K562 (cell line): ENCODE results near the gene BIVM. TPM values are rescaled to one million over a fixed set of nuclear protein-coding genes. Genes with fewer than 3 reads are reported as not detected.

Source experiments
- ATAC-seq: fragments of 200-7000 bp; cut with Tn5 transposase; 3 replicates; pipeline ENCODE4 v1.9.1; 2020; ENCODE audit warnings: moderate library complexity
- BruUV-seq: library from RNA; stranded (reverse); fragments of 400-500 nt; replicated peaks from 2 replicates; lab custom pipeline; 2021; lab: Mats Ljungman, UMichigan
- CTCF ChIA-PET: fragments of 300-600 bp; formaldehyde crosslinking; extraction: SDS; loops from one replicate; lab custom pipeline; 2021; ENCODE audit warnings: low intra/inter-chr PET ratio; lab: Yijun Ruan, JAX
- POLR2A ChIA-PET: fragments of 300-600, 350-650 bp; sonication (Branson Sonifier 250); formaldehyde crosslinking; extraction: SDS; loops from one replicate; lab custom pipeline; 2021; ENCODE audit warnings: antibody characterized with exemption, inconsistent platforms; lab: Yijun Ruan, JAX
- DNase-seq, 4 experiments: peaks; one replicate each; pipeline versions ENCODE4 v3.0.0 to v3.0.0-alpha.2; 2011 to 2018; ENCODE audit warnings: low spot score in 3 of 4, mixed read lengths in 3 of 4; ENCODE audit errors: extremely low read depth in 1 of 4
- FAIRE-seq: peaks from 2 replicates; lab custom pipeline; 2011; peaks lifted over from hg19 to GRCh38; lab: Jason Lieb, UNC
- H2AFZ ChIP-seq: 2 replicates; pipeline ENCODE4 v1.6.0; 2011; ENCODE audit warnings: low read depth, low read length, control low read depth, inconsistent platforms
- H3K27ac ChIP-seq: fragments of 200-600 bp; 3 replicates; pipeline ENCODE4 v1.8.0; 2011; ENCODE audit warnings: low read depth, mild to moderate bottlenecking, control low read depth, inconsistent platforms, low read length, moderate library complexity, mixed read lengths; ENCODE audit errors: extremely low read depth
- H3K27me3 ChIP-seq, 2 experiments: fragments of 300-600 bp in 1 of 2; 2 replicates in 1 of 2; 3 replicates in 1 of 2; pipeline versions ENCODE4 v1.6.0 to v1.8.0; 2011; ENCODE audit warnings: inconsistent platforms in 2 of 2, low read length in 2 of 2, mild to moderate bottlenecking in 1 of 2, mixed read lengths in 1 of 2, moderate library complexity in 1 of 2; ENCODE audit not compliant: control insufficient read depth in 2 of 2, insufficient read depth in 2 of 2
- H3K36me3 ChIP-seq: fragments of 300-600 bp; 3 replicates; pipeline ENCODE4 v1.8.0; 2011; ENCODE audit warnings: mild to moderate bottlenecking, low read length, inconsistent platforms; ENCODE audit not compliant: control insufficient read depth, insufficient read depth
- H3K4me1 ChIP-seq, 2 experiments: fragments of 200-600 bp in 1 of 2; replicated peaks in 1 of 2; 2 replicates in 1 of 2; 3 replicates in 1 of 2; pipeline versions ENCODE4 v1.5.1 to v1.8.0; 2011; ENCODE audit warnings: inconsistent platforms in 2 of 2, low read length in 2 of 2, mild to moderate bottlenecking in 1 of 2, mixed read lengths in 1 of 2, moderate library complexity in 1 of 2; ENCODE audit not compliant: control insufficient read depth in 2 of 2, insufficient read depth in 2 of 2
- H3K4me2 ChIP-seq: 2 replicates; pipeline ENCODE4 v1.6.1; 2011; ENCODE audit warnings: low read length, control low read depth, inconsistent platforms, mixed read lengths; ENCODE audit not compliant: insufficient read depth
- H3K4me3 ChIP-seq: fragments of 200-600 bp; sonication (generic), shearing (Covaris generic); 2 replicates; pipeline ENCODE4 v1.5.1; 2016; ENCODE audit warnings: control low read depth, inconsistent platforms
- H3K79me2 ChIP-seq: fragments of 200-600 bp; 3 replicates; pipeline ENCODE4 v1.8.0; 2011; ENCODE audit warnings: low read length, inconsistent platforms; ENCODE audit not compliant: control insufficient read depth, insufficient read depth
- H3K9ac ChIP-seq, 2 experiments: 2 replicates each; pipeline versions ENCODE4 v1.6.0 to v1.6.1; 2011; ENCODE audit warnings: low read depth in 2 of 2, low read length in 2 of 2, control low read depth in 1 of 2, inconsistent platforms in 1 of 2, mild to moderate bottlenecking in 1 of 2, mixed read lengths in 1 of 2; ENCODE audit not compliant: insufficient read depth in 1 of 2
- H3K9me1 ChIP-seq: one replicate; pipeline ENCODE4 v1.6.0; 2011; ENCODE audit warnings: inconsistent platforms, mild to moderate bottlenecking, low read length, moderate library complexity; ENCODE audit not compliant: control insufficient read depth, insufficient read depth
- H3K9me3 ChIP-seq: replicated peaks from 2 replicates; pipeline ENCODE4 v1.5.1; 2011; ENCODE audit warnings: low read depth, low read length, inconsistent platforms; ENCODE audit not compliant: control insufficient read depth, insufficient read depth
- H4K20me1 ChIP-seq: replicated peaks from 2 replicates; pipeline ENCODE4 v1.6.1; 2011; ENCODE audit warnings: low read length, inconsistent platforms, mixed read lengths; ENCODE audit not compliant: control insufficient read depth, insufficient read depth
- CREB1 ChIP-seq, 2 experiments: sonication (generic) in 1 of 2; formaldehyde crosslinking in 1 of 2; IDR thresholded peaks; 2 replicates each; pipeline versions ENCODE4 v1.6.1 to v1.8.0; 2012 to 2022; ENCODE audit warnings: inconsistent platforms in 1 of 2, mild to moderate bottlenecking in 1 of 2, missing genetic modification reagents in 1 of 2, moderate library complexity in 1 of 2
- CREB5 ChIP-seq: fragments of 250-450 bp; sonication (Bioruptor Pico); IDR thresholded peaks from 2 replicates; pipeline ENCODE4 v1.5.0; 2020; ENCODE audit warnings: mild to moderate bottlenecking
- CREM ChIP-seq: IDR thresholded peaks from 2 replicates; pipeline ENCODE4 v1.6.1; 2014; ENCODE audit warnings: antibody characterized with exemption, low read depth
- EP400 ChIP-seq: fragments of 450-650 bp; IDR thresholded peaks from 2 replicates; pipeline ENCODE4 v1.6.1; 2017; ENCODE audit warnings: antibody characterized with exemption, mild to moderate bottlenecking, moderate library complexity
- MAX ChIP-seq: sonication (generic); formaldehyde crosslinking; IDR thresholded peaks from 2 replicates; pipeline ENCODE4 v1.9.0; 2022; ENCODE audit warnings: mild to moderate bottlenecking, missing genetic modification reagents
- NCOA6 ChIP-seq: fragments of 450-650 bp; IDR thresholded peaks from 2 replicates; pipeline ENCODE4 v1.6.1; 2017; ENCODE audit warnings: mild to moderate bottlenecking
- POLR2H ChIP-seq: IDR thresholded peaks from 2 replicates; pipeline ENCODE4 v1.6.1; 2016; ENCODE audit warnings: missing genetic modification characterization, low read depth, mild to moderate bottlenecking, control low read depth, missing compliant biosample characterization, moderate library complexity
- RBFOX2 ChIP-seq: fragments of 200-400 bp; formaldehyde crosslinking; IDR thresholded peaks from 2 replicates; pipeline ENCODE4 v1.6.1; 2017; ENCODE audit warnings: low read depth, mild to moderate bottlenecking, low read length, moderate library complexity
- RNF2 ChIP-seq: sonication (generic); IDR thresholded peaks from 2 replicates; pipeline ENCODE4 v1.6.1; 2016
- TBP ChIP-seq: optimal IDR thresholded peaks from 2 replicates; pipeline ENCODE3; 2011; ENCODE audit warnings: low read depth, low read length, improper control_type of control experiment
- ZBTB7A ChIP-seq: IDR thresholded peaks from 2 replicates; pipeline ENCODE4 v1.6.1; 2011; ENCODE audit warnings: low read depth, mild to moderate bottlenecking, low read length, moderate library complexity, borderline replicate concordance; ENCODE audit not compliant: control insufficient read depth
- ZNF184 ChIP-seq: sonication (generic); formaldehyde crosslinking; IDR thresholded peaks from 2 replicates; pipeline ENCODE4 v1.5.0; 2020; ENCODE audit warnings: missing genetic modification reagents
- WGBS: fragments of 100-300 bp; shearing (Covaris generic); methylation state at CpG from one replicate; pipeline ENCODE4 v1.1.6; 2016; ENCODE audit warnings: low coverage, mixed read lengths; ENCODE audit not compliant: insufficient coverage; ENCODE audit errors: missing lambda C conversion rate; 5-methylcytosine and 5-hydroxymethylcytosine counted together
- in situ Hi-C: fragments of 300-500 bp; cut with MboI; formaldehyde crosslinking; loops from 4 replicates; pipeline ENCODE4 v1.15.0; 2018; ENCODE audit warnings: inconsistent platforms, mixed read lengths
- intact Hi-C: fragments of 100-400 bp; cut with micrococcal nuclease; formaldehyde crosslinking; loops from 2 replicates; pipeline ENCODE4 v1.14.2; 2022
- polyA plus RNA-seq, 8 experiments: library from polyadenylated mRNA; depleted of rRNA in 4 of 8; stranded (reverse) in 5 of 8; unstranded in 3 of 8; fragments of >200 nt; fragmentation: Nextera tagmentation in 2 of 8; fragmentation: Illumina TruSeq in 1 of 8; extraction: Ambion mirVana in 2 of 8; extraction: Trizol in 1 of 8; gene quantifications; 2 replicates each; pipeline versions ENCODE4 v1.2.1 to v1.2.3, GENCODE V29; 2011 to 2014; ENCODE audit warnings: inconsistent platforms in 1 of 8, missing spikeins in 1 of 8
- total RNA-seq, 7 experiments: library from RNA; depleted of rRNA in 6 of 7; stranded (reverse); fragments of >200 nt in 6 of 7; fragmentation: Illumina TruSeq in 2 of 7; extraction: Trizol in 2 of 7; gene quantifications; 2 replicates each; pipeline versions ENCODE4 v1.2.1 to v1.2.3, GENCODE V29; 2011 to 2021; ENCODE audit warnings: low replicate concordance in 1 of 7
- TF ChIP-seq, protein P1 (sequence below): sonication (generic); formaldehyde crosslinking; IDR thresholded peaks from 2 replicates; pipeline ENCODE4 v1.8.1; 2022; ENCODE audit warnings: missing genetic modification reagents
- TF ChIP-seq, protein P2 (sequence below): fragments of 450-650 bp; IDR thresholded peaks from one replicate; pipeline ENCODE4 v1.6.1; 2018; ENCODE audit warnings: mild to moderate bottlenecking, moderate library complexity; ENCODE audit not compliant: partially characterized antibody
- TF ChIP-seq, protein P3 (sequence below): fragments of 450-650 bp; IDR thresholded peaks from 2 replicates; pipeline ENCODE4 v1.6.1; 2017; ENCODE audit warnings: mild to moderate bottlenecking, moderate library complexity

Gene BIVM
- total and polyA plus RNA-seq, 9 of the 15 experiments (the other 6 are each of a cell fraction or from before 2014, with no cell fraction given), result 3.6 to 23.1 (median 16.8) TPM

- ChIA-PET POLR2A (interaction anchor here (0.6 to 1.4 kb wide), 10 partner anchors 10 to 177 kb away, joined by 3 to 5 read pairs (median 3); partner anchors contain the start of gene TPP2), CTCF (interaction anchor here (0.6 kb wide), 1 partner anchor 1475 kb away, joined by 3 read pairs; no protein-coding TSS in a partner anchor)
- peak; percentile 83 to 85 (median 84) for DNase-seq
- in situ Hi-C loops, result no loop called here
- Histone ChIP-seq H3K4me1 (peaks cover 13 to 26% of the 10 kb centered on the region in 2 experiments; a peak in 4 of 5 replicates), H3K4me2 (peak within 1 kb of the TSS; percentile 88), H3K9me3 (no peaks in the 10 kb centered on the region), H2AFZ (peak within 1 kb of the TSS; percentile 94), H3K27ac (peak within 1 kb of the TSS; percentile 88), H3K79me2 (peaks cover 24% of the 10 kb centered on the region), H3K36me3 (peaks cover 16% of the 10 kb centered on the region; the same call in 1 of the 3 replicates), H4K20me1 (no peaks in the 10 kb centered on the region), H3K9me1 (no peaks in the 10 kb centered on the region), H3K27me3 (no peaks in the 10 kb centered on the region), H3K9ac (peak within 1 kb of the TSS; percentile 88 to 97), H3K4me3 (peak within 1 kb of the TSS; percentile 86)
- no peak for FAIRE-seq
- ATAC-seq, result peak; percentile 95
- no TSS peak for BruUV-seq
- 2% methylated on average over 23 of the region's 85 CpGs for WGBS
- intact Hi-C loops, result loop anchor here (1.0 to 10.0 kb wide), 4 partner anchors 25 to 177 kb away; partner anchors contain the start of genes ERCC5, POGLUT2 and TPP2
- TF ChIP-seq ZNF184 (CRISPR knock-in tag) (no peak), TBP (peak; percentile 84), EP400 (peak; percentile 71), CREM (peak; percentile 51), RBFOX2 (peak; percentile 96), RNF2 (peak; percentile 80), MAX (CRISPR knock-in tag) (peak; percentile 91), ZBTB7A (peak; percentile 21; the same call in 1 of the 2 replicates), POLR2H (tag) (peak; percentile 84), CREB1 (IDR thresholded peaks at IDR 0.05) (peak; percentile 31; the same call in 1 of the 2 replicates), CREB1 (CRISPR knock-in tag; IDR thresholded peaks at IDR 0.05) (no peak), CREB5 (no peak), NCOA6 (no peak)
- TF ChIP-seq, protein P1, sequence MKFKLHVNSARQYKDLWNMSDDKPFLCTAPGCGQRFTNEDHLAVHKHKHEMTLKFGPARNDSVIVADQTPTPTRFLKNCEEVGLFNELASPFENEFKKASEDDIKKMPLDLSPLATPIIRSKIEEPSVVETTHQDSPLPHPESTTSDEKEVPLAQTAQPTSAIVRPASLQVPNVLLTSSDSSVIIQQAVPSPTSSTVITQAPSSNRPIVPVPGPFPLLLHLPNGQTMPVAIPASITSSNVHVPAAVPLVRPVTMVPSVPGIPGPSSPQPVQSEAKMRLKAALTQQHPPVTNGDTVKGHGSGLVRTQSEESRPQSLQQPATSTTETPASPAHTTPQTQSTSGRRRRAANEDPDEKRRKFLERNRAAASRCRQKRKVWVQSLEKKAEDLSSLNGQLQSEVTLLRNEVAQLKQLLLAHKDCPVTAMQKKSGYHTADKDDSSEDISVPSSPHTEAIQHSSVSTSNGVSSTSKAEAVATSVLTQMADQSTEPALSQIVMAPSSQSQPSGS, result 0 out of 2 replicates have a peak, but pooled peaks have one; percentile 28
- TF ChIP-seq, protein P2, sequence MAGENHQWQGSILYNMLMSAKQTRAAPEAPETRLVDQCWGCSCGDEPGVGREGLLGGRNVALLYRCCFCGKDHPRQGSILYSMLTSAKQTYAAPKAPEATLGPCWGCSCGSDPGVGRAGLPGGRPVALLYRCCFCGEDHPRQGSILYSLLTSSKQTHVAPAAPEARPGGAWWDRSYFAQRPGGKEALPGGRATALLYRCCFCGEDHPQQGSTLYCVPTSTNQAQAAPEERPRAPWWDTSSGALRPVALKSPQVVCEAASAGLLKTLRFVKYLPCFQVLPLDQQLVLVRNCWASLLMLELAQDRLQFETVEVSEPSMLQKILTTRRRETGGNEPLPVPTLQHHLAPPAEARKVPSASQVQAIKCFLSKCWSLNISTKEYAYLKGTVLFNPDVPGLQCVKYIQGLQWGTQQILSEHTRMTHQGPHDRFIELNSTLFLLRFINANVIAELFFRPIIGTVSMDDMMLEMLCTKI, result no peak
- TF ChIP-seq, protein P3, sequence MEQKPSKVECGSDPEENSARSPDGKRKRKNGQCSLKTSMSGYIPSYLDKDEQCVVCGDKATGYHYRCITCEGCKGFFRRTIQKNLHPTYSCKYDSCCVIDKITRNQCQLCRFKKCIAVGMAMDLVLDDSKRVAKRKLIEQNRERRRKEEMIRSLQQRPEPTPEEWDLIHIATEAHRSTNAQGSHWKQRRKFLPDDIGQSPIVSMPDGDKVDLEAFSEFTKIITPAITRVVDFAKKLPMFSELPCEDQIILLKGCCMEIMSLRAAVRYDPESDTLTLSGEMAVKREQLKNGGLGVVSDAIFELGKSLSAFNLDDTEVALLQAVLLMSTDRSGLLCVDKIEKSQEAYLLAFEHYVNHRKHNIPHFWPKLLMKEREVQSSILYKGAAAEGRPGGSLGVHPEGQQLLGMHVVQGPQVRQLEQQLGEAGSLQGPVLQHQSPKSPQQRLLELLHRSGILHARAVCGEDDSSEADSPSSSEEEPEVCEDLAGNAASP, result no peak
Measured at GRCh38 chr13:102773441-102774213, 25.3 kb upstream of the BIVM start, which contains the start of gene TEX30. TEX30 (minus strand) TSS chr13:102773786; CDS start chr13:102770026, 3,760 bp downstream.
